GM12872 (cell line): ENCODE results near the gene CSRP1.

Source experiments
- TF ChIP-seq, protein P1 (sequence below): IDR thresholded peaks from 3 replicates; pipeline ENCODE4 v1.5.1; 2011; ENCODE audit warnings: low read depth, mild to moderate bottlenecking, low read length, moderate library complexity; ENCODE audit not compliant: insufficient read depth

Gene CSRP1

DNA sequence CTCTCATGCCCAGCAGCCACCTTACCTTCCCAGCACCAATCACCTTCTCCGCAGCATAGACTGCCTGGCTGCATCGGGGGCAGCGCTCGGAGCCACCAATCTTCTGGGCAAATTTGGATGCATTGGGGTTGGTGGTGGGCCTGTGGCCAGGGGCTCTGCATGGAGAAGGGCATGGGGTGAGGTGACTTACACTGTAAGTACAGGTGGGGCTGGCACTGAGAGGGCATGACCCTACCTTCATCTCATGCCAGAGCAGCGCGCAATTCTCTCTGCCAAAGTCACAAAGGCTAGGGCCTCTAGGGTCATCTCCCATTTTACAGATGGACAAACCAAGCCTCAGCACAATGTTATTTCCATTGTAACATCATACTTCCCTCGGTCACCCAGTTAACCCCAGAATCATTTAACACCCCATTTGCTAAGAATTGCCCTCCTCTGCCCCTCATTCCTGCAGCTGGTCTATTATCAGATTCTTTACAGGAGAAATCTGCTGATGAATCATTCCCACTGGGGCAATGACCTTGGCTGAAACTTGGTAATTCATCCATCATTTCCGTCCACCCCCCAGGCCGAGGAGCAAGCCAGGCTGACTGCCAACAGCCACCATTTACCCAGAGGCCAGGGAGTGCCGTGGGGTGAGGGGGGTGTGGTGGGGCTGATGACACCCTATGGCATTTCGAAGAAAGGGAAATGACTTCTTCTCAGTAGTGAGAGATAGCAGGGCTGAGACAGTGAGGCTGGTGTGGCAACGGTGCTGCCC, 17.9 kb downstream of the CSRP1 start:
- TF ChIP-seq, protein P1, sequence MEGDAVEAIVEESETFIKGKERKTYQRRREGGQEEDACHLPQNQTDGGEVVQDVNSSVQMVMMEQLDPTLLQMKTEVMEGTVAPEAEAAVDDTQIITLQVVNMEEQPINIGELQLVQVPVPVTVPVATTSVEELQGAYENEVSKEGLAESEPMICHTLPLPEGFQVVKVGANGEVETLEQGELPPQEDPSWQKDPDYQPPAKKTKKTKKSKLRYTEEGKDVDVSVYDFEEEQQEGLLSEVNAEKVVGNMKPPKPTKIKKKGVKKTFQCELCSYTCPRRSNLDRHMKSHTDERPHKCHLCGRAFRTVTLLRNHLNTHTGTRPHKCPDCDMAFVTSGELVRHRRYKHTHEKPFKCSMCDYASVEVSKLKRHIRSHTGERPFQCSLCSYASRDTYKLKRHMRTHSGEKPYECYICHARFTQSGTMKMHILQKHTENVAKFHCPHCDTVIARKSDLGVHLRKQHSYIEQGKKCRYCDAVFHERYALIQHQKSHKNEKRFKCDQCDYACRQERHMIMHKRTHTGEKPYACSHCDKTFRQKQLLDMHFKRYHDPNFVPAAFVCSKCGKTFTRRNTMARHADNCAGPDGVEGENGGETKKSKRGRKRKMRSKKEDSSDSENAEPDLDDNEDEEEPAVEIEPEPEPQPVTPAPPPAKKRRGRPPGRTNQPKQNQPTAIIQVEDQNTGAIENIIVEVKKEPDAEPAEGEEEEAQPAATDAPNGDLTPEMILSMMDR, result no peak

DNA sequence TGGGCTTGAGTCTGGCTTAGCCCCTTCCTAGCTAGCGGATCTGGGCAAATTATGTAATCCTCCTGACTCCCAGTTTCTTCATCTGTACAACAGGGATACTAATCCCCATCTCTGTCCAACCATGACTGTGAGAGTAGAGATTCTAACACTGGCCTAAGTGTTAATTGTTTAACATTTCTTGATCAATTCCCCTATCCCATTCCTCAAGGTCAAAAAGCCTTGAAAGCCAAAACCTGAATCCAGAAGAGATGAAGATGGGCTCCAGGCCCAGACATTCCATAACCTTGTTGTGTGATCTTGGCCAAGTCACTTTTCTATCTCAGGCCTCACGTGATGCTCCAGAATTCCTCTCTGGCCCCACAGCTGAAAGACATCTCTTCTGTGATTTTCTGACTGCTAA, 19.2 kb downstream of the CSRP1 start:
- TF ChIP-seq, protein P1, result no peak

DNA sequence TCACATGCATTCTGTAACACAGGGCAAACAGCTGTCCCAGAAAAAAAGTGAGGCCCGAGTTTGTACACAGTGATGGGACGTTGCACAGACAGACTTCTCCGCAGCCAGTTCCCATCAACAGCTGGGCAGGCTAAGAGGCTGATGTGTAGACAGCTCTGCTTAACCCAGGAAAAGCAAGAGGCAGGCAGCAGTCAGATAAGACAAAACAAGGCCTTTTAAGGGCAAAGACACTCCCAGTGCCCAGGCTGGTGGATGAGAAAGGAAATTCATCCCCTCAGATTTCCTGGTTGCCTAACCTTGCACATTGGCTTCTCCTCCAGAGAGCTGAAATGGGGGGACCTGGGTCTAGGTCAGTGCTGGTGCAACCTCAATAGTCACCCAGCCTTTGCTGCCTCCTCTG, 20.7 kb downstream of the CSRP1 start:
- TF ChIP-seq, protein P1, result no peak

DNA sequence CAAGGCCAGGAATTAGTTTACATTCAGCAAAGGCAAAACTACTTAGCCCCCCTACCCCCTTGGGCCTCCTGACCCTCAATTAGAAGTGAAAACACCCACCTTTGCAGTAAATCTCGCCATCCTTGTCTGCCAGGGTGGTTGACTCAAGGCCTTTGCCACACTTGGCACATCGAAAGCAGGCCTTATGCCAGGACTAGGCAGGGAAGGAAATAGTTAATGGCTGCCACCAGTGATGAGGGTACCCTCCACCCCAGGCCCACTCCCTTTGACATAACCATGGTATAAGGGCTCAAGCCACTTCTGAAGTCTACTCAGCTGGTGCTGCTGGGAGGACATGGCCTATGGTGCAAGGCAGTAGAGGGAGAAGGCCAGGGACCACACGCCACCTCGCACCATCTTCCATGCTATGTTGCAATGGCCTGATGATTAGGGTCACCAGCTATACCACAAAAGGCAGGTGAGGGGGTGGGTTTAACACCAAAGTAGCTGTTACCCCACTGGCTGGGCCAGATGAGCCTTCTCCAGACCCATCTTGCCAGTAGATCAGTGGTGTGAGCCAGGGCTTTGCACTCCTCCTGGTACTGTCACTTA, 21.6 kb downstream of the CSRP1 start:
- TF ChIP-seq, protein P1, result no peak

DNA sequence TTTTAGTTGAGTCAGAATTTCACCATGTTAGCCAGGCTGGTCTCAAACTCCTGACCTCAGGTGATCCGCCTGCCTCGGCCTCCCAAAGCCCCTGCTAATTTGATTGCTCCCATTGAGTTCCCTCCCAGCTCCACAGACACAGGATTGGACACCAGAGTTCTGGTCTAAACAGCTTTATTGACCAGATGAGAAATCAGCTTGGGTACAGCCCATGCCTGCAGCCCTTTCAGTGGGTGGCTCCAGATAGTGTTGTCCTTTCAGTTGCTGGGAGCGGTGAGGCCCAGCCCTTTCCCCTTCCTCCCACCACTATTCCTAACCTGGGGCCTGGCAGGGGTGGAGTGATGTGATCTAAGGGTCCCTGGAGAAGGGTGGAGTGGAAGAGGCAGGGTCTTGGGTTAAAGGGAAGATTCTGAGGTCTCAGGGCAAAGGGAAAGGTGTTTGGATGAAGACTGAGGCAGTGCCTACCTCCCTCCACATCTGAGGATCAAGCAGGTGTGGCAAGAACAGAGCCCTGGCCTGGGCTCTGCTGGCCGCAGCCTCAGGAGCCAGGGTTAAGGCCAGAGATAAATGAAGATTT, 23.5 kb downstream of the CSRP1 start:
- TF ChIP-seq, protein P1, result no peak

DNA sequence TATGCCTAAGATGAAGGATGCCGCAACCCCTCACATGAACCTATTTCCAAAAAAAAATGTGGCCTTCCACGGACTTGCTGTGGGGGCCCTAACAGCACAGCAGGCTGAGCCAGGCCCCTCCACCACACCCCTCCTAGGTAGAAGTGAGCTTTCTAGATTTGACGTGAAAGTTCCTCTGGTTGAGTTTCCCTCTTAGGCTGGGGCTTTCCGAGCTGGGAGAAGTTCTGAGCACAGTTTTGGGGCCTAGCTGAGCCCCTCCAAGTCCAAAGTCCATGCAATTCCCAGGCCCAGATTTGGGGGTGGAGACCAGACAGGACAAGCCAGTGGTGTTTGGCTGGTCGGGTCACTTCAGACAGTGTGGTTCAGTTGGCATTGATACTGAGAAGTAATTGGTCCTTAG, 24.2 kb downstream of the CSRP1 start:
- TF ChIP-seq, protein P1, result no peak

DNA sequence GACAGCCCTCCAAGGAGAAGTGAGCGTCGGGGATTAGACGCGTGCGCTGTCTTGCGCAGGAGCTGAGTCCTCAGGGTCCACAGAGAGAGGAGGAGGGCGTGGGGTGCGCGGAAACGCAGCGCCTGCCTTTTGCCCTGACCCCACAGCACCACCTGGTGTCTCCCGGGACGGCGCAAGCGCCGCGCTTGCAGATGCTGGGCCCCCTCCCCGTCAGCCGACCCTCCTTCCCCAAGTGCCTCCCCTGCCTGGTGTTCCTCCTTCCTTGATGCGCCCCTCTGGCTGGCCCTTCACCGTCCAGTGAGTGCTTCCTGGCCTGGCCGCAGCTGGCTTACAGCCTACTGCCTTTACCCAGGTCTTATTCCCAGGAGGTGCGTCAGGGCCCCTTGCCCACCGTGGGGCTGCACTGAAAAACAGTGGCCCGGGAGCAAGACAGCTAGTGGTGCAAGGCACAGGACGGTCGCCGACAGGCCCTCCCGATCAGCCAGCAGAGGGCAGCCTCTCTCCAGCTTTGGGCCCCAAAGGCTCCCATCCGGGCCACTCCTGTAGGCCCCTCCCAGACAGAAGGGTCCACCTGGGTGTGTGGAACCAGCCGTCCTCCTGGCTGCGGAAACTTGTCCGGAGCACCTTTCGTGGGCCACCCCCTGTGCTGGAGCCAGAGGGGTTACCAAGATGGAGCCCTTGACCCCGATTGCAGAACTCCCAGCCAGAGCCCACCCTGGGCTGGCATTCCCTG, 25.0 kb downstream of the CSRP1 start:
- TF ChIP-seq, protein P1, result peak; percentile 92
